ENCODE measurements around the gene MSI2.

GRCh38 chr17:57696050-57696449 is 439.7 kb downstream of the MSI2 start:
- TF ChIP-seq CTCF (IDR thresholded peaks at IDR 0.05; ENCODE audit: insufficient read depth, low read length, poor library complexity, severe bottlenecking), result no peak
- no peak for TF ChIP-seq EZH2phosphoT487 (conservative IDR thresholded peaks at IDR 0.05; ENCODE audit: low read length)

Measured in SU-DHL-6 (cell line).